ENCODE results near the gene HSP90B1. TPM values are rescaled to one million over a fixed set of nuclear protein-coding genes. Genes with fewer than 3 reads are reported as not detected.

The HSP90B1 gene
- polyA plus RNA-seq, 1 of the 3 experiments (the other 2 are of a cell fraction): 420 TPM

DNA sequence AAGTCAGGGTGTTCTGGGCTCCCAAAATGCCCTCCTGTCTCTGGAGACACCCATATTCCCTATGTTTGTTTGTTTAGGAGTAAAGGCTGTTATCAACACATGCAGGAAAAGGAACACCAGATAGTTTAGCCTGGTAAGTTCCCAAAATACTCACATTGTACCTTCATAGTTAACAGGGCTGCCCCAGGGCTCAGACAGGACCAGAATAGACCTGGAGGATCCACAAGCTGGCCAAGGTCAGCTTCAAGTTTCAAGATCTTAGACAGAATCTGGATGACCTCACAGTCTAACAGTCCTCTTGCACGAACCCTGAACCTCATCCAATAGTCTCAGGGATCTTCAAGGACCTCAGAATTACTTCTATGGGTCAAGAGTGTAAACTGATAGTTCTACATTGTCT lies 18.1 kb upstream of the HSP90B1 start:
- no peaks in the 10 kb centered on the region for H3K79me2 ChIP-seq (ENCODE audit: insufficient read depth)
- ChIA-PET POLR2A (no interaction called here), CTCF (interaction anchor here (0.7 kb wide), 1 partner anchor 28 kb away, joined by 3 read pairs; no protein-coding TSS in a partner anchor)
- no peaks in the 10 kb centered on the region for H3K36me3 ChIP-seq (replicated peaks in 1 of 2; ENCODE audit: control insufficient read depth in 1 of 2, insufficient read depth in 2 of 2, low read length in 1 of 2)
- H2AFZ ChIP-seq (ENCODE audit: low read depth): no peak overlapping the region
- no peaks in the 10 kb centered on the region for H3K9me3 ChIP-seq
- H3K9ac ChIP-seq: no peak overlapping the region
- no peaks in the 10 kb centered on the region; a peak in 2 of 4 replicates for H3K4me1 ChIP-seq (ENCODE audit: control insufficient read depth in 1 of 2, insufficient read depth in 2 of 2, low read depth in 1 of 2, low read length in 1 of 2)
- no peaks in the 10 kb centered on the region for H3F3A ChIP-seq (replicated peaks; ENCODE audit: insufficient read depth)
- TF ChIP-seq, protein P1, sequence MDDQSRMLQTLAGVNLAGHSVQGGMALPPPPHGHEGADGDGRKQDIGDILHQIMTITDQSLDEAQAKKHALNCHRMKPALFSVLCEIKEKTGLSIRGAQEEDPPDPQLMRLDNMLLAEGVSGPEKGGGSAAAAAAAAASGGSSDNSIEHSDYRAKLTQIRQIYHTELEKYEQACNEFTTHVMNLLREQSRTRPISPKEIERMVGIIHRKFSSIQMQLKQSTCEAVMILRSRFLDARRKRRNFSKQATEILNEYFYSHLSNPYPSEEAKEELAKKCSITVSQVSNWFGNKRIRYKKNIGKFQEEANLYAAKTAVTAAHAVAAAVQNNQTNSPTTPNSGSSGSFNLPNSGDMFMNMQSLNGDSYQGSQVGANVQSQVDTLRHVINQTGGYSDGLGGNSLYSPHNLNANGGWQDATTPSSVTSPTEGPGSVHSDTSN (IDR thresholded peaks at IDR 0.05): no peak
- TF ChIP-seq CHD2 (IDR thresholded peaks at IDR 0.05; ENCODE audit: low read length, partially characterized antibody): no peak
- TF ChIP-seq FOXM1 (IDR thresholded peaks at IDR 0.05; ENCODE audit: low read depth): no peak
- TF ChIP-seq EZH2phosphoT487 (IDR thresholded peaks at IDR 0.05; ENCODE audit: borderline replicate concordance, low read depth): no peak
- TF ChIP-seq, protein P2, sequence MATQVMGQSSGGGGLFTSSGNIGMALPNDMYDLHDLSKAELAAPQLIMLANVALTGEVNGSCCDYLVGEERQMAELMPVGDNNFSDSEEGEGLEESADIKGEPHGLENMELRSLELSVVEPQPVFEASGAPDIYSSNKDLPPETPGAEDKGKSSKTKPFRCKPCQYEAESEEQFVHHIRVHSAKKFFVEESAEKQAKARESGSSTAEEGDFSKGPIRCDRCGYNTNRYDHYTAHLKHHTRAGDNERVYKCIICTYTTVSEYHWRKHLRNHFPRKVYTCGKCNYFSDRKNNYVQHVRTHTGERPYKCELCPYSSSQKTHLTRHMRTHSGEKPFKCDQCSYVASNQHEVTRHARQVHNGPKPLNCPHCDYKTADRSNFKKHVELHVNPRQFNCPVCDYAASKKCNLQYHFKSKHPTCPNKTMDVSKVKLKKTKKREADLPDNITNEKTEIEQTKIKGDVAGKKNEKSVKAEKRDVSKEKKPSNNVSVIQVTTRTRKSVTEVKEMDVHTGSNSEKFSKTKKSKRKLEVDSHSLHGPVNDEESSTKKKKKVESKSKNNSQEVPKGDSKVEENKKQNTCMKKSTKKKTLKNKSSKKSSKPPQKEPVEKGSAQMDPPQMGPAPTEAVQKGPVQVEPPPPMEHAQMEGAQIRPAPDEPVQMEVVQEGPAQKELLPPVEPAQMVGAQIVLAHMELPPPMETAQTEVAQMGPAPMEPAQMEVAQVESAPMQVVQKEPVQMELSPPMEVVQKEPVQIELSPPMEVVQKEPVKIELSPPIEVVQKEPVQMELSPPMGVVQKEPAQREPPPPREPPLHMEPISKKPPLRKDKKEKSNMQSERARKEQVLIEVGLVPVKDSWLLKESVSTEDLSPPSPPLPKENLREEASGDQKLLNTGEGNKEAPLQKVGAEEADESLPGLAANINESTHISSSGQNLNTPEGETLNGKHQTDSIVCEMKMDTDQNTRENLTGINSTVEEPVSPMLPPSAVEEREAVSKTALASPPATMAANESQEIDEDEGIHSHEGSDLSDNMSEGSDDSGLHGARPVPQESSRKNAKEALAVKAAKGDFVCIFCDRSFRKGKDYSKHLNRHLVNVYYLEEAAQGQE (IDR thresholded peaks at IDR 0.05; ENCODE audit: low read depth, low read length): no peak
- TF ChIP-seq, protein P3, sequence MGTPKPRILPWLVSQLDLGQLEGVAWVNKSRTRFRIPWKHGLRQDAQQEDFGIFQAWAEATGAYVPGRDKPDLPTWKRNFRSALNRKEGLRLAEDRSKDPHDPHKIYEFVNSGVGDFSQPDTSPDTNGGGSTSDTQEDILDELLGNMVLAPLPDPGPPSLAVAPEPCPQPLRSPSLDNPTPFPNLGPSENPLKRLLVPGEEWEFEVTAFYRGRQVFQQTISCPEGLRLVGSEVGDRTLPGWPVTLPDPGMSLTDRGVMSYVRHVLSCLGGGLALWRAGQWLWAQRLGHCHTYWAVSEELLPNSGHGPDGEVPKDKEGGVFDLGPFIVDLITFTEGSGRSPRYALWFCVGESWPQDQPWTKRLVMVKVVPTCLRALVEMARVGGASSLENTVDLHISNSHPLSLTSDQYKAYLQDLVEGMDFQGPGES (IDR thresholded peaks at IDR 0.05; ENCODE audit: low read depth, low read length): no peak
- TF ChIP-seq TAF1 (IDR thresholded peaks at IDR 0.05; ENCODE audit: borderline replicate concordance, low read depth, low read length): no peak
- no peak for TF ChIP-seq MXI1 (IDR thresholded peaks at IDR 0.05; ENCODE audit: low read depth, low read length)
- no peak for TF ChIP-seq USF1 (IDR thresholded peaks at IDR 0.05; ENCODE audit: borderline replicate concordance, low read depth)
- TF ChIP-seq YY1 (IDR thresholded peaks at IDR 0.05; ENCODE audit: low read depth): no peak
- TF ChIP-seq MEF2A (IDR thresholded peaks at IDR 0.05; ENCODE audit: borderline replicate concordance, low read depth): no peak
- TF ChIP-seq ZBTB33 (IDR thresholded peaks at IDR 0.05; ENCODE audit: borderline replicate concordance, low read depth): no peak
- no peaks in the 10 kb centered on the region for H3K9me2 ChIP-seq
- H3K27ac ChIP-seq (ENCODE audit: low read depth in 2 of 2, low read length in 1 of 2): no peak overlapping the region
- H3K4me3 ChIP-seq (ENCODE audit: low read depth in 2 of 2, low read length in 1 of 2): no peak overlapping the region
- H4K20me1 ChIP-seq (ENCODE audit: insufficient read depth): no peaks in the 10 kb centered on the region
- DNase-seq: no peak
- WGBS (ENCODE audit: low lambda C conversion rate): 75% methylated on average over 1 of the region's 1 CpG
- H3K4me2 ChIP-seq: no peak overlapping the region
- no peaks in the 10 kb centered on the region for H3K27me3 ChIP-seq (ENCODE audit: insufficient read depth)
